Measurements from ENCODE around the gene CCDC28A.

DNA sequence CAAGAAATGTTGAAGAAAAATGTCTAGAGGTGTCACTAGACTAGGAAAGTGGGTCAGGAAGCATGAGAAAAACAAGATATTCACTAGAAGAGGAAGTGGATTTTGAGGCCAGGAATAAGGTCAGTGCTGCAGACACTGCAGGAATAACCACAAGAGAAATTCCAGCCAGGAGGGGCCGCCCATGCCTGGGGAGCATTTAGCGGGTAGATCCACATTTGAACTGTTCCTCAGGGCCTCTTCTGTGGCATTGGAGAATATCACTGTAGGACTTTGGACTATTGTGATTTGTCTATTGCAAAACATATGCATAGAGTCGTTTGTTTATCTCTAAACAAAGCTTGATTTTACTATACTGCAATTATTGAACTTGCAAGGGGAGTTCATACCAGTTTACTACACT, 49.6 kb upstream of the CCDC28A start:
- TF ChIP-seq, protein P1, sequence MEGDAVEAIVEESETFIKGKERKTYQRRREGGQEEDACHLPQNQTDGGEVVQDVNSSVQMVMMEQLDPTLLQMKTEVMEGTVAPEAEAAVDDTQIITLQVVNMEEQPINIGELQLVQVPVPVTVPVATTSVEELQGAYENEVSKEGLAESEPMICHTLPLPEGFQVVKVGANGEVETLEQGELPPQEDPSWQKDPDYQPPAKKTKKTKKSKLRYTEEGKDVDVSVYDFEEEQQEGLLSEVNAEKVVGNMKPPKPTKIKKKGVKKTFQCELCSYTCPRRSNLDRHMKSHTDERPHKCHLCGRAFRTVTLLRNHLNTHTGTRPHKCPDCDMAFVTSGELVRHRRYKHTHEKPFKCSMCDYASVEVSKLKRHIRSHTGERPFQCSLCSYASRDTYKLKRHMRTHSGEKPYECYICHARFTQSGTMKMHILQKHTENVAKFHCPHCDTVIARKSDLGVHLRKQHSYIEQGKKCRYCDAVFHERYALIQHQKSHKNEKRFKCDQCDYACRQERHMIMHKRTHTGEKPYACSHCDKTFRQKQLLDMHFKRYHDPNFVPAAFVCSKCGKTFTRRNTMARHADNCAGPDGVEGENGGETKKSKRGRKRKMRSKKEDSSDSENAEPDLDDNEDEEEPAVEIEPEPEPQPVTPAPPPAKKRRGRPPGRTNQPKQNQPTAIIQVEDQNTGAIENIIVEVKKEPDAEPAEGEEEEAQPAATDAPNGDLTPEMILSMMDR (IDR thresholded peaks at IDR 0.05 in 8 of 11, conservative IDR thresholded peaks at IDR 0.05 in 3 of 11), result no peak
- no peak for TF ChIP-seq POLR2A (IDR thresholded peaks at IDR 0.05)

Measured in spleen (tissue), 7 donors.